HepG2 (cell line): ENCODE data around the gene ATP2A3.

Source experiments
- ATF2 ChIP-seq: sonication (generic); formaldehyde crosslinking; IDR thresholded peaks from 2 replicates; pipeline ENCODE4 v1.4.0; 2020; ENCODE audit warnings: missing genetic modification reagents
- ATF3 ChIP-seq: sonication (generic); formaldehyde crosslinking; IDR thresholded peaks from 2 replicates; pipeline ENCODE4 v1.4.0; 2020; ENCODE audit warnings: missing genetic modification reagents
- CC2D1A ChIP-seq: sonication (generic); formaldehyde crosslinking; IDR thresholded peaks from 2 replicates; pipeline ENCODE4 v1.8.1; 2023; ENCODE audit warnings: mild to moderate bottlenecking, missing genetic modification reagents
- EP300 ChIP-seq, 3 experiments: sonication (generic) in 1 of 3; formaldehyde crosslinking in 1 of 3; IDR thresholded peaks; 2 replicates each; pipeline versions ENCODE4 v1.5.1 to v1.6.1; 2011 to 2020; ENCODE audit warnings: low read depth in 2 of 3, low read length in 2 of 3, borderline replicate concordance in 1 of 3, improper control_type of control experiment in 1 of 3, mild to moderate bottlenecking in 1 of 3, missing genetic modification reagents in 1 of 3, moderate library complexity in 1 of 3
- FOXM1 ChIP-seq: sonication (generic); formaldehyde crosslinking; IDR thresholded peaks from 2 replicates; pipeline ENCODE4 v1.5.0; 2020; ENCODE audit warnings: missing genetic modification reagents
- KLF16 ChIP-seq, 2 experiments: sonication (generic) in 1 of 2; formaldehyde crosslinking in 1 of 2; IDR thresholded peaks; 2 replicates each; pipeline versions ENCODE4 v1.6.1 to v1.8.0; 2016 to 2023; ENCODE audit warnings: missing genetic modification reagents in 2 of 2, missing compliant biosample characterization in 1 of 2
- POLR2AphosphoS2 ChIP-seq: IDR thresholded peaks from 2 replicates; pipeline ENCODE4 v1.6.1; 2011; ENCODE audit warnings: low read depth, low read length, improper control_type of control experiment
- PPARG ChIP-seq: conservative IDR thresholded peaks from 2 replicates; pipeline ENCODE4 v1.6.1; 2016; ENCODE audit warnings: missing biosample characterization, missing genetic modification reagents
- SIN3A ChIP-seq: IDR thresholded peaks from 2 replicates; pipeline ENCODE4 v1.6.1; 2011; ENCODE audit warnings: low read depth, mild to moderate bottlenecking, control low read depth, low read length, borderline replicate concordance
- STAG1 ChIP-seq: sonication (generic); formaldehyde crosslinking; IDR thresholded peaks from 2 replicates; pipeline ENCODE4 v1.4.0; 2020; ENCODE audit warnings: missing genetic modification reagents
- U2AF1 ChIP-seq: fragments of 200-400 bp; formaldehyde crosslinking; optimal IDR thresholded peaks from 2 replicates; pipeline ENCODE3; 2017; ENCODE audit warnings: mild to moderate bottlenecking, low read depth, low read length
- ZBTB1 ChIP-seq: sonication (generic); formaldehyde crosslinking; IDR thresholded peaks from 2 replicates; pipeline ENCODE4 v1.4.0; 2020; ENCODE audit warnings: missing genetic modification reagents, borderline replicate concordance
- ZNF101 ChIP-seq: sonication (generic); formaldehyde crosslinking; IDR thresholded peaks from 2 replicates; pipeline ENCODE4 v1.4.0; 2020; ENCODE audit warnings: mild to moderate bottlenecking, low read depth, missing genetic modification reagents, borderline replicate concordance

- TF ChIP-seq KLF16 (CRISPR knock-in tag; IDR thresholded peaks at IDR 0.05) (no peak), ATF3 (CRISPR knock-in tag) (no peak), STAG1 (no peak), FOXM1 (CRISPR knock-in tag) (no peak), POLR2AphosphoS2 (no peak), U2AF1 (no peak), ZBTB1 (CRISPR knock-in tag) (no peak), PPARG (CRISPR knock-in tag) (no peak), SIN3A (no peak), EP300 (IDR thresholded peaks at IDR 0.05; ENCODE audit: low read depth in 2 of 2, low read length in 2 of 2) (no peak), EP300 (CRISPR knock-in tag; IDR thresholded peaks at IDR 0.05; ENCODE audit: borderline replicate concordance) (no peak), ZNF101 (no peak), CC2D1A (no peak), ATF2 (CRISPR knock-in tag) (no peak)
These were observed 15.0 kb upstream of the ATP2A3 start for GRCh38 chr17:3979290-3979611.
